ENCODE measurements around the gene WDFY3. TPM values are rescaled to one million over a fixed set of nuclear protein-coding genes. Genes with fewer than 3 reads are reported as not detected.

The WDFY3 gene
- total and polyA plus RNA-seq, 9 of the 15 experiments (the other 6 are each of a cell fraction or from before 2014, with no cell fraction given): 0.58 to 13.5 (median 9.4) TPM

DNA sequence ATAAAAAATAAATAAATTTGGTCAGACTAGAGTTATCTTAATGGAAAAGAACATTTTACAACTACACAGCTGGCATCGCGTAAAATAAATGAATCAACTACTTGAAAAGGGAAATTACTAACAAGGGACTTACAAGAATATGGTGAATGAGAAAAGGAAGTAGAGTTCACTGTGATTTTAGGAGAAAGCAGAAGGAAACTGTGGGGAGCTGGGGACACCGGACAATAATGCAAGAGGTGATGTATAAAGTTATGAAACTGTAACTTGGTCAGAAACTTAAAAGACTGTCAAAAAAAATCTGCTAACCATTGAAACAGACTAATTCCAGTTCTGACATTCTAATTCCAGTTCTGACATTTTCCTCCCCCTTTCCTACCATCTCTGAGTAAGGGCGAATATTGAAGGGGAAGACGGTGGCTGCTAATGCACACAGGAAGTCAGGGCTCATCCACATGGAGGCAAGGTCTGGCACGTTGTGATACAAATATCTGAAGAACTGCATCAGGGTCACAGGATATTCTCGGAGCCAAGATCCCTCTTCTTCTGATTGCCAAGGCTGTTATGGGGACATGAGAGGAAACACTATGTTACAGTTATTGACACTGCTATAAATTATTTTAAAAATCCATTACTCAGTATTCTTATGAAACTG, 213.0 kb downstream of the WDFY3 start:
- CTCF ChIA-PET (ENCODE audit: low intra/inter-chr PET ratio): no interaction called here
- H3K9me1 ChIP-seq (ENCODE audit: control insufficient read depth, insufficient read depth, low read length): no peaks in the 10 kb centered on the region
- POLR2A ChIA-PET: no interaction called here
- H3K9ac ChIP-seq (ENCODE audit: insufficient read depth in 1 of 2, low read depth in 2 of 2, low read length in 2 of 2): no peak overlapping the region
- no peaks in the 10 kb centered on the region for H3K27me3 ChIP-seq (ENCODE audit: control insufficient read depth in 2 of 2, insufficient read depth in 2 of 2, low read length in 2 of 2)
- intact Hi-C loops (cut with micrococcal nuclease) (loop anchor here (5.0 kb wide), 1 partner anchor 171 kb away; the partner anchor contains the start of gene CDS1), in situ Hi-C loops (cut with MboI) (loop anchor here (10.0 kb wide), 1 partner anchor 221 kb away; no protein-coding TSS in a partner anchor)
- H3K4me2 ChIP-seq (ENCODE audit: insufficient read depth, low read length): no peak overlapping the region
- H3K4me3 ChIP-seq: no peak overlapping the region
- no peaks in the 10 kb centered on the region for H3K79me2 ChIP-seq (ENCODE audit: control insufficient read depth, insufficient read depth, low read length)
- no peak overlapping the region for H2AFZ ChIP-seq (ENCODE audit: low read depth, low read length)
- no peaks in the 10 kb centered on the region for H4K20me1 ChIP-seq (replicated peaks; ENCODE audit: control insufficient read depth, insufficient read depth, low read length)
- no peak overlapping the region for H3K27ac ChIP-seq (ENCODE audit: extremely low read depth, low read depth, low read length)
- DNase-seq (ENCODE audit: extremely low read depth in 1 of 4, low spot score in 3 of 4) (no peak), FAIRE-seq (no peak), ATAC-seq (no peak)
- H3K36me3 ChIP-seq (ENCODE audit: control insufficient read depth, insufficient read depth, low read length): no peaks in the 10 kb centered on the region
- H3K4me1 ChIP-seq (replicated peaks in 1 of 2; ENCODE audit: control insufficient read depth in 2 of 2, insufficient read depth in 2 of 2, low read length in 2 of 2): no peaks in the 10 kb centered on the region
- no peaks in the 10 kb centered on the region for H3K9me3 ChIP-seq (replicated peaks; ENCODE audit: control insufficient read depth, insufficient read depth, low read depth, low read length)
- no TSS peak for BruUV-seq (replicated peaks)
- 36% methylated on average over 7 of the region's 7 CpGs for WGBS (ENCODE audit: insufficient coverage, low coverage, missing lambda C conversion rate)
- TF ChIP-seq, protein P1, sequence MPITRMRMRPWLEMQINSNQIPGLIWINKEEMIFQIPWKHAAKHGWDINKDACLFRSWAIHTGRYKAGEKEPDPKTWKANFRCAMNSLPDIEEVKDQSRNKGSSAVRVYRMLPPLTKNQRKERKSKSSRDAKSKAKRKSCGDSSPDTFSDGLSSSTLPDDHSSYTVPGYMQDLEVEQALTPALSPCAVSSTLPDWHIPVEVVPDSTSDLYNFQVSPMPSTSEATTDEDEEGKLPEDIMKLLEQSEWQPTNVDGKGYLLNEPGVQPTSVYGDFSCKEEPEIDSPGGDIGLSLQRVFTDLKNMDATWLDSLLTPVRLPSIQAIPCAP (CRISPR knock-in tag; IDR thresholded peaks at IDR 0.05; ENCODE audit: borderline replicate concordance): no peak
- no peak for TF ChIP-seq ATF1 (CRISPR knock-in tag; IDR thresholded peaks at IDR 0.05)
- no peak for TF ChIP-seq ATF1 (tag; IDR thresholded peaks at IDR 0.05)
- no peak for TF ChIP-seq ZNF785 (CRISPR knock-in tag; IDR thresholded peaks at IDR 0.05)
- no peak for TF ChIP-seq THRAP3 (IDR thresholded peaks at IDR 0.05; ENCODE audit: borderline replicate concordance)
- TF ChIP-seq CREBBP (IDR thresholded peaks at IDR 0.05; ENCODE audit: low read depth, low read length): no peak
- TF ChIP-seq, protein P2, sequence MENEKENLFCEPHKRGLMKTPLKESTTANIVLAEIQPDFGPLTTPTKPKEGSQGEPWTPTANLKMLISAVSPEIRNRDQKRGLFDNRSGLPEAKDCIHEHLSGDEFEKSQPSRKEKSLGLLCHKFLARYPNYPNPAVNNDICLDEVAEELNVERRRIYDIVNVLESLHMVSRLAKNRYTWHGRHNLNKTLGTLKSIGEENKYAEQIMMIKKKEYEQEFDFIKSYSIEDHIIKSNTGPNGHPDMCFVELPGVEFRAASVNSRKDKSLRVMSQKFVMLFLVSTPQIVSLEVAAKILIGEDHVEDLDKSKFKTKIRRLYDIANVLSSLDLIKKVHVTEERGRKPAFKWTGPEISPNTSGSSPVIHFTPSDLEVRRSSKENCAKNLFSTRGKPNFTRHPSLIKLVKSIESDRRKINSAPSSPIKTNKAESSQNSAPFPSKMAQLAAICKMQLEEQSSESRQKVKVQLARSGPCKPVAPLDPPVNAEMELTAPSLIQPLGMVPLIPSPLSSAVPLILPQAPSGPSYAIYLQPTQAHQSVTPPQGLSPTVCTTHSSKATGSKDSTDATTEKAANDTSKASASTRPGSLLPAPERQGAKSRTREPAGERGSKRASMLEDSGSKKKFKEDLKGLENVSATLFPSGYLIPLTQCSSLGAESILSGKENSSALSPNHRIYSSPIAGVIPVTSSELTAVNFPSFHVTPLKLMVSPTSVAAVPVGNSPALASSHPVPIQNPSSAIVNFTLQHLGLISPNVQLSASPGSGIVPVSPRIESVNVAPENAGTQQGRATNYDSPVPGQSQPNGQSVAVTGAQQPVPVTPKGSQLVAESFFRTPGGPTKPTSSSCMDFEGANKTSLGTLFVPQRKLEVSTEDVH (IDR thresholded peaks at IDR 0.05; ENCODE audit: low read depth, partially characterized antibody): no peak
- TF ChIP-seq, protein P3, sequence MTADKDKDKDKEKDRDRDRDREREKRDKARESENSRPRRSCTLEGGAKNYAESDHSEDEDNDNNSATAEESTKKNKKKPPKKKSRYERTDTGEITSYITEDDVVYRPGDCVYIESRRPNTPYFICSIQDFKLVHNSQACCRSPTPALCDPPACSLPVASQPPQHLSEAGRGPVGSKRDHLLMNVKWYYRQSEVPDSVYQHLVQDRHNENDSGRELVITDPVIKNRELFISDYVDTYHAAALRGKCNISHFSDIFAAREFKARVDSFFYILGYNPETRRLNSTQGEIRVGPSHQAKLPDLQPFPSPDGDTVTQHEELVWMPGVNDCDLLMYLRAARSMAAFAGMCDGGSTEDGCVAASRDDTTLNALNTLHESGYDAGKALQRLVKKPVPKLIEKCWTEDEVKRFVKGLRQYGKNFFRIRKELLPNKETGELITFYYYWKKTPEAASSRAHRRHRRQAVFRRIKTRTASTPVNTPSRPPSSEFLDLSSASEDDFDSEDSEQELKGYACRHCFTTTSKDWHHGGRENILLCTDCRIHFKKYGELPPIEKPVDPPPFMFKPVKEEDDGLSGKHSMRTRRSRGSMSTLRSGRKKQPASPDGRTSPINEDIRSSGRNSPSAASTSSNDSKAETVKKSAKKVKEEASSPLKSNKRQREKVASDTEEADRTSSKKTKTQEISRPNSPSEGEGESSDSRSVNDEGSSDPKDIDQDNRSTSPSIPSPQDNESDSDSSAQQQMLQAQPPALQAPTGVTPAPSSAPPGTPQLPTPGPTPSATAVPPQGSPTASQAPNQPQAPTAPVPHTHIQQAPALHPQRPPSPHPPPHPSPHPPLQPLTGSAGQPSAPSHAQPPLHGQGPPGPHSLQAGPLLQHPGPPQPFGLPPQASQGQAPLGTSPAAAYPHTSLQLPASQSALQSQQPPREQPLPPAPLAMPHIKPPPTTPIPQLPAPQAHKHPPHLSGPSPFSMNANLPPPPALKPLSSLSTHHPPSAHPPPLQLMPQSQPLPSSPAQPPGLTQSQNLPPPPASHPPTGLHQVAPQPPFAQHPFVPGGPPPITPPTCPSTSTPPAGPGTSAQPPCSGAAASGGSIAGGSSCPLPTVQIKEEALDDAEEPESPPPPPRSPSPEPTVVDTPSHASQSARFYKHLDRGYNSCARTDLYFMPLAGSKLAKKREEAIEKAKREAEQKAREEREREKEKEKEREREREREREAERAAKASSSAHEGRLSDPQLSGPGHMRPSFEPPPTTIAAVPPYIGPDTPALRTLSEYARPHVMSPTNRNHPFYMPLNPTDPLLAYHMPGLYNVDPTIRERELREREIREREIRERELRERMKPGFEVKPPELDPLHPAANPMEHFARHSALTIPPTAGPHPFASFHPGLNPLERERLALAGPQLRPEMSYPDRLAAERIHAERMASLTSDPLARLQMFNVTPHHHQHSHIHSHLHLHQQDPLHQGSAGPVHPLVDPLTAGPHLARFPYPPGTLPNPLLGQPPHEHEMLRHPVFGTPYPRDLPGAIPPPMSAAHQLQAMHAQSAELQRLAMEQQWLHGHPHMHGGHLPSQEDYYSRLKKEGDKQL (CRISPR knock-in tag; IDR thresholded peaks at IDR 0.05; ENCODE audit: borderline replicate concordance): no peak
- TF ChIP-seq SIRT6 (IDR thresholded peaks at IDR 0.05; ENCODE audit: low read depth, low read length): no peak
- TF ChIP-seq SP2 (IDR thresholded peaks at IDR 0.05; ENCODE audit: extremely low read depth, low read depth, low read length, poor library complexity, severe bottlenecking): no peak
- TF ChIP-seq CBFB (CRISPR knock-in tag; IDR thresholded peaks at IDR 0.05): no peak
- no peak for TF ChIP-seq EGR1 (conservative IDR thresholded peaks at IDR 0.05)
- no peak for TF ChIP-seq IRF2 (CRISPR knock-in tag; IDR thresholded peaks at IDR 0.05)
- no peak for TF ChIP-seq FOXK2 (conservative IDR thresholded peaks at IDR 0.05 in 1 of 2, IDR thresholded peaks at IDR 0.05 in 1 of 2; ENCODE audit: low read depth in 2 of 2)
